PFSK-1 (cell line): ENCODE data around the gene MRPL28.

ENCODE experiments used
- POLR2AphosphoS5 ChIP-seq: IDR thresholded peaks from 2 replicates; pipeline ENCODE4 v1.6.1; 2012; ENCODE audit warnings: low read depth, mild to moderate bottlenecking, control low read depth, low read length, moderate library complexity
- SIN3A ChIP-seq: IDR thresholded peaks from 2 replicates; pipeline ENCODE4 v1.6.1; 2012; ENCODE audit warnings: mild to moderate bottlenecking, low read length, moderate library complexity, borderline replicate concordance; ENCODE audit not compliant: insufficient read depth
- TAF1 ChIP-seq: IDR thresholded peaks from 2 replicates; pipeline ENCODE4 v1.6.1; 2012; ENCODE audit warnings: low read length, control low read depth, borderline replicate concordance; ENCODE audit not compliant: insufficient read depth
- TF ChIP-seq, protein P1 (sequence below), 2 experiments: IDR thresholded peaks; 2 replicates each; pipeline versions ENCODE4 v1.6.1 to v1.8.0; 2011 to 2012; ENCODE audit warnings: low read depth in 2 of 2, low read length in 2 of 2, control low read depth in 1 of 2, inconsistent platforms in 1 of 2, mild to moderate bottlenecking in 1 of 2, moderate library complexity in 1 of 2; ENCODE audit not compliant: insufficient read depth in 1 of 2

DNA sequence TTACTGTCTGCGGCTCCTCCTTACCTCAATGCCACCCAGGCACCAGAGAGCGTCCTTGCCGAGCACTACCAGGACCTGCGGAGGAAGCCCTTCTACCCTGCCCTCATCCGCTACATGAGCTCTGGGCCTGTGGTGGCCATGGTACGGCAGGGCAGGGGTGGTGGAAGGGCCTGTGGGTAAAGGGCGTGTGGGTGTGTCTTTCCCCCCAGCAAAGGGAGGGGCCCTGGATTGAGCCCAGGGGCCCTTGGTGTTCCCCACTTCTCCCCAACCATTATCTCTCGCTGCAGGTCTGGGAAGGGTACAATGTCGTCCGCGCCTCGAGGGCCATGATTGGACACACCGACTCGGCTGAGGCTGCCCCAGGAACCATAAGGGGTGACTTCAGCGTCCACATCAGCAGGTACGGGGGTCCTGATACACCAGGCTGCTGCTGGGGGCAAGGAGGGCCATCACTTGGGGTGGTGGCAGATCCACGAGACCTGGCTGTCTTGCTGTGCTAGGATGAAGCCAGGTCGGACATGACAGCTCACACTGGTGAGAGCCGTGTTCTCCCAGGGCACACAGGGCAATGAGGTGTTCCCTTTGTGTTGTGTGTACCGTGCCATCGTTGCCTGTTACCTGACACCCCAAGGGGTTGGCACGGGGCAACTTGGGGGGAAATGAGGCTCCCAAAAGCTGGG, 29.1 kb upstream of the MRPL28 start:
- no peak for TF ChIP-seq SIN3A
- TF ChIP-seq, protein P1, sequence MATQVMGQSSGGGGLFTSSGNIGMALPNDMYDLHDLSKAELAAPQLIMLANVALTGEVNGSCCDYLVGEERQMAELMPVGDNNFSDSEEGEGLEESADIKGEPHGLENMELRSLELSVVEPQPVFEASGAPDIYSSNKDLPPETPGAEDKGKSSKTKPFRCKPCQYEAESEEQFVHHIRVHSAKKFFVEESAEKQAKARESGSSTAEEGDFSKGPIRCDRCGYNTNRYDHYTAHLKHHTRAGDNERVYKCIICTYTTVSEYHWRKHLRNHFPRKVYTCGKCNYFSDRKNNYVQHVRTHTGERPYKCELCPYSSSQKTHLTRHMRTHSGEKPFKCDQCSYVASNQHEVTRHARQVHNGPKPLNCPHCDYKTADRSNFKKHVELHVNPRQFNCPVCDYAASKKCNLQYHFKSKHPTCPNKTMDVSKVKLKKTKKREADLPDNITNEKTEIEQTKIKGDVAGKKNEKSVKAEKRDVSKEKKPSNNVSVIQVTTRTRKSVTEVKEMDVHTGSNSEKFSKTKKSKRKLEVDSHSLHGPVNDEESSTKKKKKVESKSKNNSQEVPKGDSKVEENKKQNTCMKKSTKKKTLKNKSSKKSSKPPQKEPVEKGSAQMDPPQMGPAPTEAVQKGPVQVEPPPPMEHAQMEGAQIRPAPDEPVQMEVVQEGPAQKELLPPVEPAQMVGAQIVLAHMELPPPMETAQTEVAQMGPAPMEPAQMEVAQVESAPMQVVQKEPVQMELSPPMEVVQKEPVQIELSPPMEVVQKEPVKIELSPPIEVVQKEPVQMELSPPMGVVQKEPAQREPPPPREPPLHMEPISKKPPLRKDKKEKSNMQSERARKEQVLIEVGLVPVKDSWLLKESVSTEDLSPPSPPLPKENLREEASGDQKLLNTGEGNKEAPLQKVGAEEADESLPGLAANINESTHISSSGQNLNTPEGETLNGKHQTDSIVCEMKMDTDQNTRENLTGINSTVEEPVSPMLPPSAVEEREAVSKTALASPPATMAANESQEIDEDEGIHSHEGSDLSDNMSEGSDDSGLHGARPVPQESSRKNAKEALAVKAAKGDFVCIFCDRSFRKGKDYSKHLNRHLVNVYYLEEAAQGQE (IDR thresholded peaks at IDR 0.05; ENCODE audit: insufficient read depth in 1 of 2, low read depth in 2 of 2, low read length in 2 of 2), result no peak
- TF ChIP-seq POLR2AphosphoS5, result no peak
- no peak for TF ChIP-seq TAF1
